ENCODE measurements around the gene NT5M. TPM values are rescaled to one million over a fixed set of nuclear protein-coding genes. Genes with fewer than 3 reads are reported as not detected.

NT5M gene
- total RNA-seq, 1 experiment from 2014 or later, result 10.2 TPM

GRCh38 chr17:17356149-17356930 lies 53.2 kb downstream of the NT5M start:
- ChIA-PET CTCF (interaction anchor here (1.0 to 4.3 kb wide), 2 partner anchors 32 to 285 kb away, joined by 3 to 32 read pairs; no protein-coding TSS in a partner anchor), RAD21 (ENCODE audit: low non-redundant PET in 1 of 2, low total read pairs in 2 of 2, uncharacterized antibody in 2 of 2, unreplicated experiment in 2 of 2) (interaction anchor here in 1 of 2 experiments (0.7 kb wide), 1 partner anchor 285 kb away, joined by 3 read pairs; no protein-coding TSS in a partner anchor), POLR2A (no interaction called here)
- no peaks in the 10 kb centered on the region for H3K36me3 ChIP-seq (ENCODE audit: control insufficient read depth in 1 of 2, insufficient read depth in 2 of 2, low read length in 2 of 2)
- no peaks in the 10 kb centered on the region for H3K27me3 ChIP-seq (ENCODE audit: insufficient read depth, low read length)
- DNase-seq (ENCODE audit: low read depth, low spot score) (peak; percentile 70), ATAC-seq (peak; percentile 86)
- no peak overlapping the region for H2AFZ ChIP-seq (ENCODE audit: low read depth, low read length, poor library complexity, severe bottlenecking)
- no peak overlapping the region for H3K4me2 ChIP-seq (ENCODE audit: low read length)
- TF ChIP-seq ZFX (IDR thresholded peaks at IDR 0.05) (no peak), RAD21 (IDR thresholded peaks at IDR 0.05; ENCODE audit: low read depth) (peak; percentile 99), POLR2A (IDR thresholded peaks at IDR 0.05; ENCODE audit: borderline replicate concordance, extremely low read depth, insufficient read depth, insufficient read length) (no peak), CBX3 (IDR thresholded peaks at IDR 0.05; ENCODE audit: low read depth) (no peak), YY1 (IDR thresholded peaks at IDR 0.05; ENCODE audit: extremely low read depth, insufficient replicate concordance, low read depth, low read length) (no peak), CTCF (IDR thresholded peaks at IDR 0.05 in 2 of 3, conservative IDR thresholded peaks at IDR 0.05 in 1 of 3; ENCODE audit: borderline replicate concordance in 1 of 3, insufficient read depth in 1 of 3, low read depth in 2 of 3, low read length in 2 of 3) (peak; percentile 96 to 100 (median 99)), JUND (IDR thresholded peaks at IDR 0.05) (no peak), FOSL1 (IDR thresholded peaks at IDR 0.05; ENCODE audit: low read depth) (no peak), CEBPB (IDR thresholded peaks at IDR 0.05; ENCODE audit: low read depth) (no peak), SRF (IDR thresholded peaks at IDR 0.05; ENCODE audit: low read depth) (no peak), SIN3A (IDR thresholded peaks at IDR 0.05; ENCODE audit: low read depth) (no peak), EGR1 (IDR thresholded peaks at IDR 0.05; ENCODE audit: low read depth) (no peak)
- TF ChIP-seq, protein P1, sequence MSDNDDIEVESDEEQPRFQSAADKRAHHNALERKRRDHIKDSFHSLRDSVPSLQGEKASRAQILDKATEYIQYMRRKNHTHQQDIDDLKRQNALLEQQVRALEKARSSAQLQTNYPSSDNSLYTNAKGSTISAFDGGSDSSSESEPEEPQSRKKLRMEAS (IDR thresholded peaks at IDR 0.05), result no peak
- TF ChIP-seq, protein P2, sequence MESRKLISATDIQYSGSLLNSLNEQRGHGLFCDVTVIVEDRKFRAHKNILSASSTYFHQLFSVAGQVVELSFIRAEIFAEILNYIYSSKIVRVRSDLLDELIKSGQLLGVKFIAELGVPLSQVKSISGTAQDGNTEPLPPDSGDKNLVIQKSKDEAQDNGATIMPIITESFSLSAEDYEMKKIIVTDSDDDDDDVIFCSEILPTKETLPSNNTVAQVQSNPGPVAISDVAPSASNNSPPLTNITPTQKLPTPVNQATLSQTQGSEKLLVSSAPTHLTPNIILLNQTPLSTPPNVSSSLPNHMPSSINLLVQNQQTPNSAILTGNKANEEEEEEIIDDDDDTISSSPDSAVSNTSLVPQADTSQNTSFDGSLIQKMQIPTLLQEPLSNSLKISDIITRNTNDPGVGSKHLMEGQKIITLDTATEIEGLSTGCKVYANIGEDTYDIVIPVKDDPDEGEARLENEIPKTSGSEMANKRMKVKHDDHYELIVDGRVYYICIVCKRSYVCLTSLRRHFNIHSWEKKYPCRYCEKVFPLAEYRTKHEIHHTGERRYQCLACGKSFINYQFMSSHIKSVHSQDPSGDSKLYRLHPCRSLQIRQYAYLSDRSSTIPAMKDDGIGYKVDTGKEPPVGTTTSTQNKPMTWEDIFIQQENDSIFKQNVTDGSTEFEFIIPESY (IDR thresholded peaks at IDR 0.05; ENCODE audit: extremely low read depth, insufficient replicate concordance, low read length), result no peak
- H4K20me1 ChIP-seq (ENCODE audit: insufficient read depth), result no peaks in the 10 kb centered on the region
- H3K4me3 ChIP-seq (replicated peaks in 1 of 2; ENCODE audit: low read depth in 1 of 2, low read length in 2 of 2), result no peak overlapping the region
- H3K79me2 ChIP-seq (ENCODE audit: insufficient read depth, low read length), result no peaks in the 10 kb centered on the region
- H3K4me1 ChIP-seq (ENCODE audit: control insufficient read depth in 1 of 2, insufficient read depth in 2 of 2, low read length in 2 of 2), result peaks cover 0 to 10% of the 10 kb centered on the region in 2 experiments; a peak in 1 of 4 replicates
- no peaks in the 10 kb centered on the region; a peak in 1 of 4 replicates for H3K9me3 ChIP-seq (ENCODE audit: control insufficient read depth in 1 of 2, insufficient read depth in 1 of 2, low read depth in 1 of 2, low read length in 2 of 2)
- H3K9ac ChIP-seq (ENCODE audit: low read length), result no peak overlapping the region
- H3K9me2 ChIP-seq (ENCODE audit: insufficient read depth), result no peaks in the 10 kb centered on the region
- H3K27ac ChIP-seq (ENCODE audit: low read depth, low read length), result no peak overlapping the region
- no TSS peak for BruUV-seq (replicated peaks)
- intact Hi-C loops (cut with micrococcal nuclease), result loop anchor here (1.0 to 10.0 kb wide), 6 partner anchors 141 to 678 kb away; partner anchors contain the start of genes ATPAF2 and GID4
